Esophagus squamous epithelium (tissue), 5 donors: Measurements from ENCODE around the gene SLC6A17. TPM values are rescaled to one million over a fixed set of nuclear protein-coding genes. Genes with fewer than 3 reads are reported as not detected.
A peak's percentile ranks its signal among the peaks of the same experiment; 100 is the strongest.

Experiments
- DNase-seq: peaks from one replicate; lab custom pipeline; 2025; lab: John Stamatoyannopoulos, UW
- H3K27ac ChIP-seq, 4 donors: fragments of 200-600 bp; sonication (generic); one replicate each; pipeline ENCODE4 v1.5.1; 2016 to 2019; ENCODE audit warnings: mild to moderate bottlenecking in 1 of 4
- H3K27me3 ChIP-seq, 4 donors: fragments of 200-600 bp; sonication (generic); 1 replicate in 3 of 4; 2 replicates in 1 of 4; pipeline versions ENCODE4 v1.5.1 to v1.6.0; 2017 to 2021; ENCODE audit warnings: antibody characterized with exemption in 1 of 4
- H3K36me3 ChIP-seq, 3 donors: fragments of 200-600 bp; sonication (generic); one replicate each; pipeline ENCODE4 v1.5.1; 2016 to 2019
- H3K4me1 ChIP-seq, 3 donors: fragments of 200-600 bp; sonication (generic); one replicate each; pipeline ENCODE4 v1.5.1; 2017 to 2019
- H3K4me3 ChIP-seq, 4 donors: fragments of 200-600 bp; sonication (generic); 1 replicate in 3 of 4; 2 replicates in 1 of 4; pipeline ENCODE4 v1.5.1; 2016 to 2019; ENCODE audit warnings: mild to moderate bottlenecking in 2 of 4, moderate library complexity in 1 of 4
- H3K9me3 ChIP-seq, 3 donors: fragments of 200-600 bp; sonication (generic); one replicate each; pipeline ENCODE4 v1.5.1; 2016 to 2019
- CTCF ChIP-seq, 6 experiments: fragments of 450-650 bp in 4 of 6; fragments of 200-600 bp in 2 of 6; sonication (generic) in 2 of 6; IDR thresholded peaks; one replicate each; pipeline ENCODE4 v1.5.1; 2016 to 2019; ENCODE audit warnings: antibody characterized with exemption in 6 of 6, mild to moderate bottlenecking in 4 of 6, moderate library complexity in 4 of 6
- POLR2A ChIP-seq, 4 donors: fragments of 450-650 bp; IDR thresholded peaks; one replicate each; pipeline ENCODE4 v1.6.1; 2017; ENCODE audit warnings: antibody characterized with exemption in 4 of 4, mild to moderate bottlenecking in 4 of 4, moderate library complexity in 3 of 4
- WGBS, 2 donors: methylation state at CpG; one replicate each; pipeline ENCODE4 v1.1.5; 2018; 5-methylcytosine and 5-hydroxymethylcytosine counted together
- intact Hi-C: fragments of 100-400 bp; cut with DNase I; formaldehyde crosslinking; loops from one replicate; pipeline ENCODE4 v1.15.0; 2022
- total RNA-seq, 4 donors: library from RNA; depleted of rRNA; stranded (reverse); fragments of >200 nt; gene quantifications; one replicate each; pipeline ENCODE4 v1.1.0, GENCODE V29; 2016
- donor health status: DM: yes; HTN: yes; CAD: no.

Gene SLC6A17
- total RNA-seq, 4 donors from 2014 or later = 0.11 to 0.29 (median 0.23) TPM

DNA sequence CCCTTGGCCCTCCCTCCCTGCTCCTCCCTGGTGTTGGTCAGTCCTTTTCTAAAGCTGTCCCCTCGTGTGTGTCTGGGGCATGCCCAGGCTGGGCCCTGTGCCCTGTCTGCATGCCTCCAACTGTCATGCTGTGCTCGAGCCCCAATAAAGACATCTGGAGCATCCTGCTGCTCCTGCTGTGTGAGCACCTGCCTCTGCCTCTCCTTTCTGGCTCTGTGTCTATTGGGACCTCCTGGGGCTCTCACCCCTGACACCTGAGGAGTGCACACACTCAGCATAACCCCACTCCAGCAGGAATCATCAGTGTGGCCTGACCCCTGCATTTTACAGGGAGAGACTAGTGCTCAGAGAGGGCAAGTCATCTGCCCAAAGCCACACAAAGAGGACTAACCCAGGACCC, 83.6 kb downstream of the SLC6A17 start:
- H3K9me3 ChIP-seq = no peaks in the 10 kb centered on the region
- no peaks in the 10 kb centered on the region for H3K27me3 ChIP-seq
- no peak overlapping the region for H3K4me3 ChIP-seq
- no peak overlapping the region for H3K27ac ChIP-seq
- H3K4me1 ChIP-seq = peaks cover 14 to 38% (median 28%) of the 10 kb centered on the region in 3 donors
- intact Hi-C loops = no loop called here
- TF ChIP-seq CTCF (IDR thresholded peaks at IDR 0.05) = no peak
- peaks cover 0 to 43% (median 8%) of the 10 kb centered on the region in 3 donors for H3K36me3 ChIP-seq
- DNase-seq = no peak
- 40 to 56% methylated on average over 2 of the region's 2 CpGs for whole genome bisulfite sequencing, 2 donors

DNA sequence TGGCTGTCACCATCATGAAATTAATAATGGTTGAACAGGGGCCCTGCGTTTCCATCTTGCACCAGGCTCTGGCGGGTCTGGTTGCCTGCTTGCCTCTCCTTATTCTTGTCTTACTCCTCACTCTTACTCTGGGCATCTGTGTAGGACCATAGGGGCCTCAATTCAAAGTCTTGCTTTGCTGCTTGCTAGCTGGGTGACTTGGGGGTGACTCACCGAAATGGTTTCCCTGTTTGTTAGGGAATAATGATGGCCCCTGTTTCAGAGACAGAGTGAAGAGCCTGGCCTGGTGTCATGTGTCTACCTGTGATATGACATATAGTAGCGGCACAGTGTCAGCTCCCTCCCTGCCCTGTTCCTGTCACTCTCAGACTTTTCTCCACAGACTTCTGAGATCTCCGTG, 84.4 kb downstream of the SLC6A17 start:
- H3K27ac ChIP-seq = peak overlapping the region in 1 of 4 donors; percentile 59
- DNase-seq = no peak
- TF ChIP-seq POLR2A (IDR thresholded peaks at IDR 0.05) (no peak), CTCF (IDR thresholded peaks at IDR 0.05) (no peak)
- WGBS, 2 donors = 84 to 92% methylated on average over 3 to 4 of the region's 5 CpGs
- intact Hi-C loops = no loop called here
- H3K9me3 ChIP-seq = no peaks in the 10 kb centered on the region
- peaks cover 0 to 43% (median 8%) of the 10 kb centered on the region in 3 donors for H3K36me3 ChIP-seq
- H3K4me3 ChIP-seq = no peak overlapping the region
- H3K27me3 ChIP-seq = no peaks in the 10 kb centered on the region
- H3K4me1 ChIP-seq = peaks cover 5 to 33% (median 22%) of the 10 kb centered on the region in 3 donors

GRCh38 chr1:110235181-110235833, 85.0 kb downstream of the SLC6A17 start:
- no peaks in the 10 kb centered on the region for H3K9me3 ChIP-seq
- 35 to 59% methylated on average over 8 to 12 of the region's 13 CpGs for WGBS, 2 donors
- H3K36me3 ChIP-seq = peaks cover 0 to 40% (median 8%) of the 10 kb centered on the region in 3 donors
- H3K27me3 ChIP-seq = no peaks in the 10 kb centered on the region
- TF ChIP-seq POLR2A (IDR thresholded peaks at IDR 0.05) (no peak), CTCF (IDR thresholded peaks at IDR 0.05) (no peak)
- H3K27ac ChIP-seq = peak overlapping the region; percentile 27 to 62 (median 46)
- peaks cover 0 to 33% (median 16%) of the 10 kb centered on the region in 3 donors for H3K4me1 ChIP-seq
- no peak overlapping the region for H3K4me3 ChIP-seq
- DNase-seq = no peak
- intact Hi-C loops = no loop called here

DNA sequence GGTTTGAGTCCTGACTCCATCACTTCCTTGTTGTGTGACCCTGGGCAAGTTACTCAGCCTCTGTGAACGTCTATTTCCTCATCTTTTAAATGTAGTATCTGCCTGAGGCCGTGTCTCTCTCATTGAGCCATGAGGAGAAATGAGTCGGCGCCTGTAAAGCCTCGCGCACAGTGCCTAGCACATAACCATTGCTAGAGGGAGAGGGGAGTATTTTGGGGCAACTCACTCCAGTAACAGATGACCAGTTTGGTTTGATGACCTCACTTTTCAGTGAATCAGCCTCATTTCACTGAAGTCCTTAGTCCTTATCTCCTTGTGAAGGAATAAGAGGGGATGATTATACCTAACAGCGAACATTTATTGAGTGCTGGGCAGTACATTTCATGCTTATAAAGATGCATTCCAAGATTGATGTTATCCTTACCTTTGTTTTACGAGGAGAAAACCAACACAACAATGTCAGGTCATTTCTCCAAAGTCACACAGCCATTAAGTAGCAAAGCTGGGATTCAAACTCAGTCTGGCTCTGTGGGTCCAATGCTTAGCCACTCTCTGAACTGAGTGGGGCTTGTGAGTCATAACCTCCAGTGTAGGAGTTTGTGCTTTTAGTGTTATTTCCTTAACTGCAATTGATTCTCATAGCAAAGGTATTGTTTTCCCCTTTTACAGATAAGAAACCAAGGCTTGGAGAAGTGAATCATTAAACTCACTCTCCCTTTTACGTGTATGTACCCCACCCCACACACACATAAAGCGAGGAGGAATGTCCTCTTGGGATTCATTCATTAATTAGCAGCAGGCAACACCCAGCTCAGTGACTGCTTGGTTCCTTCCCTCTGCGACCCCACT, 85.8 kb downstream of the SLC6A17 start:
- Histone ChIP-seq H3K4me1 (peaks cover 0 to 36% (median 13%) of the 10 kb centered on the region in 3 donors), H3K9me3 (no peaks in the 10 kb centered on the region), H3K4me3 (no peak overlapping the region), H3K27ac (peak overlapping the region; percentile 27 to 62 (median 46)), H3K27me3 (no peaks in the 10 kb centered on the region), H3K36me3 (peaks cover 0 to 32% (median 8%) of the 10 kb centered on the region in 3 donors)
- 24 to 28% methylated on average over 11 of the region's 11 CpGs for WGBS, 2 donors
- no peak for DNase-seq
- TF ChIP-seq CTCF (IDR thresholded peaks at IDR 0.05) (no peak), POLR2A (IDR thresholded peaks at IDR 0.05) (no peak)
- intact Hi-C loops = no loop called here
